H1 (cell line): ENCODE data around the gene METRNL. TPM values are rescaled to one million over a fixed set of nuclear protein-coding genes. Genes with fewer than 3 reads are reported as not detected.
A peak's percentile ranks its signal among the peaks of the same experiment; 100 is the strongest.

ENCODE experiments used
- CTCF ChIA-PET: fragments of 300-600 bp; sonication (Branson Sonifier 250); formaldehyde crosslinking; loops from one replicate; lab custom pipeline; 2021; ENCODE audit not compliant: partially characterized antibody; lab: Charles Lee
- POLR2A ChIA-PET: fragments of 300-600 bp; sonication (Branson Sonifier 250); formaldehyde crosslinking; loops from one replicate; lab custom pipeline; 2021; ENCODE audit warnings: inconsistent platforms; ENCODE audit not compliant: partially characterized antibody; lab: Charles Lee
- DNase-seq, 2 experiments: peaks; one replicate each; pipeline versions ENCODE4 v3.0.0 to v3.0.0-alpha.2; 2010 to 2022; ENCODE audit warnings: low spot score in 2 of 2, low read depth in 1 of 2, mixed read lengths in 1 of 2
- FAIRE-seq: peaks from 2 replicates; lab custom pipeline; 2011; peaks lifted over from hg19 to GRCh38; lab: Jason Lieb, UNC
- H2AFZ ChIP-seq: 2 replicates; pipeline ENCODE4 v1.8.1; 2012; ENCODE audit warnings: low read length, inconsistent platforms
- H2AK5ac ChIP-seq: 2 replicates; pipeline ENCODE4 v1.6.1; 2013; ENCODE audit warnings: low read depth, low read length
- H2BK120ac ChIP-seq: replicated peaks from 2 replicates; pipeline ENCODE3; 2013; ENCODE audit warnings: low read depth, low read length, inconsistent platforms
- H2BK12ac ChIP-seq: 2 replicates; pipeline ENCODE4 v1.6.1; 2013; ENCODE audit warnings: low read depth, low read length
- H2BK15ac ChIP-seq: 2 replicates; pipeline ENCODE4 v1.6.1; 2013; ENCODE audit warnings: low read length
- H2BK20ac ChIP-seq: 2 replicates; pipeline ENCODE4 v1.6.1; 2013; ENCODE audit warnings: low read length
- H2BK5ac ChIP-seq: 2 replicates; pipeline ENCODE4 v1.6.1; 2013; ENCODE audit warnings: low read depth, low read length
- H3K14ac ChIP-seq: 2 replicates; pipeline ENCODE4 v1.6.1; 2013; ENCODE audit warnings: inconsistent platforms; ENCODE audit not compliant: insufficient read length
- H3K18ac ChIP-seq: 2 replicates; pipeline ENCODE4 v1.6.1; 2013; ENCODE audit warnings: low read length; ENCODE audit errors: extremely low read depth
- H3K23ac ChIP-seq: 2 replicates; pipeline ENCODE4 v1.6.1; 2013; ENCODE audit warnings: inconsistent platforms; ENCODE audit not compliant: insufficient read length
- H3K23me2 ChIP-seq: 2 replicates; pipeline ENCODE4 v1.6.1; 2013; ENCODE audit warnings: low read depth, low read length
- H3K27ac ChIP-seq: 2 replicates; pipeline ENCODE4 v1.6.1; 2011; ENCODE audit warnings: low read depth, low read length, inconsistent platforms
- H3K27me3 ChIP-seq, 4 experiments: replicated peaks in 1 of 4; 1 replicate in 1 of 4; 2 replicates in 3 of 4; pipeline versions ENCODE4 v1.6.1 to v1.8.1; 2011 to 2013; ENCODE audit warnings: low read length in 3 of 4, mild to moderate bottlenecking in 3 of 4, inconsistent platforms in 2 of 4, mixed read lengths in 2 of 4, moderate library complexity in 1 of 4; ENCODE audit not compliant: control insufficient read depth in 3 of 4, insufficient read depth in 3 of 4; ENCODE audit errors: extremely low read depth in 1 of 4
- H3K36me3 ChIP-seq, 4 experiments: 2 replicates each; pipeline versions ENCODE4 v1.6.1 to v1.8.1; 2011 to 2013; ENCODE audit warnings: mild to moderate bottlenecking in 4 of 4, low read length in 3 of 4, moderate library complexity in 2 of 4, control low read depth in 1 of 4, inconsistent platforms in 1 of 4; ENCODE audit not compliant: insufficient read depth in 4 of 4, control insufficient read depth in 2 of 4
- H3K4ac ChIP-seq: replicated peaks from 2 replicates; pipeline ENCODE3; 2013; ENCODE audit warnings: low read length, low read depth, mixed read lengths, inconsistent platforms; ENCODE audit not compliant: insufficient read length
- H3K4me1 ChIP-seq, 4 experiments: replicated peaks in 1 of 4; 1 replicate in 1 of 4; 2 replicates in 3 of 4; pipeline versions ENCODE4 v1.6.1 to v1.8.1; 2011 to 2013; ENCODE audit warnings: low read length in 3 of 4, inconsistent platforms in 2 of 4, mixed read lengths in 1 of 4; ENCODE audit not compliant: insufficient read depth in 4 of 4, control insufficient read depth in 3 of 4
- H3K4me2 ChIP-seq, 2 experiments: 2 replicates each; pipeline versions ENCODE4 v1.6.1 to v1.8.1; 2011 to 2013; ENCODE audit warnings: low read depth in 2 of 2, low read length in 2 of 2, control low read depth in 1 of 2, inconsistent platforms in 1 of 2, mild to moderate bottlenecking in 1 of 2; ENCODE audit not compliant: insufficient read depth in 1 of 2
- H3K4me3 ChIP-seq, 4 experiments: fragments of 200-600, 300-600 bp in 1 of 4; sonication (generic), shearing (Covaris generic), sonication (Bioruptor Twin) in 1 of 4; 2 replicates each; pipeline versions ENCODE4 v1.5.1 to v1.8.1; 2011 to 2016; ENCODE audit warnings: low read length in 4 of 4, low read depth in 3 of 4, control low read depth in 2 of 4, inconsistent platforms in 2 of 4, mild to moderate bottlenecking in 2 of 4, mixed read lengths in 1 of 4, moderate library complexity in 1 of 4; ENCODE audit not compliant: insufficient read depth in 2 of 4; ENCODE audit errors: extremely low read depth in 1 of 4
- H3K56ac ChIP-seq: replicated peaks from 2 replicates; pipeline ENCODE3; 2013; ENCODE audit warnings: low read depth, mild to moderate bottlenecking, mixed read lengths, low read length, inconsistent platforms; ENCODE audit not compliant: insufficient read length
- H3K79me1 ChIP-seq: 2 replicates; pipeline ENCODE4 v1.6.1; 2013; ENCODE audit warnings: low read depth, low read length, control low read depth
- H3K79me2 ChIP-seq, 2 experiments: 2 replicates each; pipeline versions ENCODE4 v1.6.1 to v1.8.1; 2012 to 2013; ENCODE audit warnings: low read length in 2 of 2, mild to moderate bottlenecking in 2 of 2, inconsistent platforms in 1 of 2; ENCODE audit not compliant: insufficient read depth in 2 of 2, control insufficient read depth in 1 of 2
- H3K9ac ChIP-seq, 4 experiments: replicated peaks in 1 of 4; 1 replicate in 1 of 4; 2 replicates in 3 of 4; pipeline versions ENCODE4 v1.6.1 to v1.8.1; 2011 to 2013; ENCODE audit warnings: low read depth in 3 of 4, low read length in 3 of 4, control low read depth in 2 of 4, mild to moderate bottlenecking in 2 of 4, moderate library complexity in 2 of 4, inconsistent platforms in 1 of 4; ENCODE audit errors: extremely low read depth in 1 of 4
- H3K9me3 ChIP-seq, 2 experiments: 2 replicates each; pipeline versions ENCODE4 v1.6.1 to v1.8.1; 2012 to 2013; ENCODE audit warnings: mild to moderate bottlenecking in 2 of 2, moderate library complexity in 2 of 2, control low read depth in 1 of 2, inconsistent platforms in 1 of 2, low read depth in 1 of 2, low read length in 1 of 2, mixed read lengths in 1 of 2; ENCODE audit not compliant: insufficient read depth in 2 of 2
- H4K20me1 ChIP-seq, 2 experiments: replicated peaks in 1 of 2; 2 replicates each; pipeline versions ENCODE3 to v1.8.1; 2011 to 2013; ENCODE audit warnings: inconsistent platforms in 2 of 2, low read length in 2 of 2, mild to moderate bottlenecking in 1 of 2; ENCODE audit not compliant: insufficient read depth in 2 of 2, control insufficient read depth in 1 of 2
- H4K5ac ChIP-seq: 2 replicates; pipeline ENCODE4 v1.6.1; 2013; ENCODE audit warnings: low read length, low read depth, mixed read lengths, inconsistent platforms; ENCODE audit not compliant: insufficient read length
- H4K8ac ChIP-seq: 2 replicates; pipeline ENCODE4 v1.8.0; 2013; ENCODE audit warnings: mild to moderate bottlenecking, moderate library complexity, low read length, inconsistent platforms; ENCODE audit not compliant: insufficient read depth; ENCODE audit errors: extremely low read depth
- H4K91ac ChIP-seq: replicated peaks from 2 replicates; pipeline ENCODE3; 2013; ENCODE audit warnings: low read length, mixed read lengths, inconsistent platforms; ENCODE audit not compliant: insufficient read length
- CHD2 ChIP-seq: IDR thresholded peaks from 2 replicates; pipeline ENCODE4 v1.6.1; 2012; ENCODE audit warnings: low read length, improper control_type of control experiment
- EGR1 ChIP-seq: IDR thresholded peaks from 2 replicates; pipeline ENCODE4 v1.6.1; 2011; ENCODE audit warnings: low read depth, low read length, borderline replicate concordance
- GTF2F1 ChIP-seq: IDR thresholded peaks from 2 replicates; pipeline ENCODE4 v1.6.1; 2012; ENCODE audit warnings: low read depth, low read length, improper control_type of control experiment, borderline replicate concordance
- HDAC6 ChIP-seq: IDR thresholded peaks from one replicate; pipeline ENCODE4 v1.7.1; 2012; ENCODE audit warnings: low read depth, mild to moderate bottlenecking, inconsistent platforms, low read length, moderate library complexity
- KDM5A ChIP-seq: fragments of 200-600 bp; IDR thresholded peaks from 2 replicates; pipeline ENCODE4 v1.7.1; 2012; ENCODE audit warnings: mild to moderate bottlenecking, low read length, inconsistent platforms, mixed read lengths
- PHF8 ChIP-seq: fragments of 200-600 bp; sonication (generic); conservative IDR thresholded peaks from 2 replicates; pipeline ENCODE4 v1.7.1; 2012; ENCODE audit warnings: low read depth, mild to moderate bottlenecking, inconsistent platforms, low read length, moderate library complexity
- POLR2A ChIP-seq, 2 experiments: IDR thresholded peaks; 1 replicate in 1 of 2; 2 replicates in 1 of 2; pipeline ENCODE4 v1.6.1; 2011; ENCODE audit warnings: low read depth in 2 of 2, low read length in 2 of 2, mild to moderate bottlenecking in 2 of 2; ENCODE audit errors: control extremely low read depth in 1 of 2
- RFX5 ChIP-seq: IDR thresholded peaks from 2 replicates; pipeline ENCODE4 v1.6.1; 2011; ENCODE audit warnings: low read depth, low read length, improper control_type of control experiment, borderline replicate concordance
- SIX5 ChIP-seq: IDR thresholded peaks from 2 replicates; pipeline ENCODE4 v1.6.1; 2011; ENCODE audit warnings: mild to moderate bottlenecking, low read depth, low read length
- TAF7 ChIP-seq: optimal IDR thresholded peaks from 2 replicates; pipeline ENCODE3; 2011; ENCODE audit warnings: low read depth, mild to moderate bottlenecking, inconsistent platforms, low read length, moderate library complexity, borderline replicate concordance
- ZNF274 ChIP-seq: IDR thresholded peaks from 2 replicates; pipeline ENCODE4 v1.7.0; 2012; ENCODE audit warnings: low read length, borderline replicate concordance; ENCODE audit errors: extremely low read depth
- WGBS, 2 experiments: shearing (Covaris generic) in 1 of 2; methylation state at CpG; one replicate each; pipeline versions ENCODE4 v1.1.6 to v1.1.7; 2013 to 2015; ENCODE audit warnings: low lambda C conversion rate in 2 of 2, mixed read lengths in 2 of 2, inconsistent platforms in 1 of 2, low coverage in 1 of 2, missing lambda C conversion rate in 1 of 2; ENCODE audit not compliant: insufficient replicate concordance in 2 of 2, insufficient coverage in 1 of 2, insufficient read length in 1 of 2; ENCODE audit errors: extremely low coverage in 1 of 2, missing lambda C conversion rate in 1 of 2; 5-methylcytosine and 5-hydroxymethylcytosine counted together
- polyA plus RNA-seq, 7 experiments: library from polyadenylated mRNA; depleted of rRNA in 3 of 7; stranded (reverse) in 5 of 7; unstranded in 2 of 7; fragments of >200 nt in 5 of 7; fragments of 200-250 nt in 2 of 7; gene quantifications; 1 replicate in 5 of 7; 2 replicates in 1 of 7; 4 replicates in 1 of 7; pipeline versions ENCODE4 v1.2.1 to v1.2.3, GENCODE V29; 2011 to 2013; ENCODE audit warnings: missing spikeins in 2 of 7, mixed read lengths in 2 of 7
- total RNA-seq: library from RNA; stranded (reverse); fragmentation: NEBNext Ultra II Directional; extraction: Animal tissue kit (Norgen Biotek cat#: 25700); gene quantifications from 2 replicates; pipeline ENCODE4 v1.2.1, GENCODE V29; 2021

Gene METRNL
- total and polyA plus RNA-seq, 2 of the 8 experiments (the other 6 are each of a cell fraction or from before 2014, with no cell fraction given) = 13.9 to 14.2 TPM

DNA sequence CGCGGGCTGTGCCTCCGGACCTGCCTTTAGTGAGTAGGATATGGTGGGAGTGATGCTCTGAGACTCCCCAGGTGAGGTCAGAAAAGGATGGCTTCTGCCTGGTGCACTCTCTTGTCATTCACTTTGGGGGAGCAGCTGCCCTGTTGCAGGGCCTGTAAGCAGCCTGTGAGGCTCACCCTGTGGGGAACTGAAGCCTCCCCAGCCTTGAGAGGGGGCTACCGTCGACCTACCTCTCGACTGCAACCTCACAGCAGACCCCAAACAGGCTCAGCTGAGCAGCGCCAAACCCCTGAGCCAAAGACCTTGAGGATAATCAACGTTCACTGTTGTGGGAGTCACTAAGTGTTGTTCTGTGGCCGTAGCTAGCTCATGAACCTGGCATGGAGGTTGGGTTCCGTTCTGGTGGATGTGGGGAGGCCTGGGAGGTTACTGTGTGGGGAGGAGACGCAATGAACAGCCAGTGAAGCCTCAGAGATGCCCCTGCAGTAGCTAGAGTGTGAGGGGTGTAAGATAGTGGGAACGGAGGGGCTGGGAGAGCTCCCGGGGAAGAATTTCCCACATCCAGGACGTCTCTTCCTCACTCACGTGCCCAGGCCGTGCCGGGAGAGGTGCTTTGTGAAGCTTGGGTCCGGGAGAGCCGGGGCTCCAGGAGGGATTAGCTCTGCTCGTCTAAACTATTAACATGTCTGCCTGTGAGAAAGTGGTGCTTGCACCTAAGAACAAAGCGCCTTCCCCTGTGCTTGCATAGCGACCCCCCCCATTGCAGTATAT, 38.8 kb downstream of the METRNL start:
- DNase-seq = no peak
- H4K8ac ChIP-seq = peak overlapping the region; percentile 29

More for the DNA sequence above, 38.8 kb downstream of the METRNL start:
- H3K56ac ChIP-seq = no peak overlapping the region
- H3K79me2 ChIP-seq = no peaks in the 10 kb centered on the region
- H4K5ac ChIP-seq = no peak overlapping the region
- CTCF ChIA-PET = interaction anchor here (1.1 to 3.7 kb wide), 3 partner anchors 9 to 15 kb away, joined by 3 to 18 read pairs (median 7); no protein-coding TSS in a partner anchor
- peaks cover 6 to 59% of the 10 kb centered on the region in 2 experiments; a peak in 3 of 4 replicates for H3K9me3 ChIP-seq
- FAIRE-seq = no peak
- H2BK12ac ChIP-seq = no peak overlapping the region
- H3K79me1 ChIP-seq = no peaks in the 10 kb centered on the region
- H3K4me1 ChIP-seq = peaks cover 0 to 2% (median 0%) of the 10 kb centered on the region in 4 experiments; a peak in 1 of 7 replicates
- H3K4me3 ChIP-seq = no peak overlapping the region
- 81% methylated on average over 22 of the region's 22 CpGs; no CpG with 5 or more reads in 1 of the 2 experiments for WGBS, 2 experiments
- no peaks in the 10 kb centered on the region for H4K20me1 ChIP-seq
- H3K9ac ChIP-seq = no peak overlapping the region
- no peak overlapping the region for H3K14ac ChIP-seq
- no peak overlapping the region for H2BK20ac ChIP-seq
- H3K18ac ChIP-seq = no peak overlapping the region
- no peak for TF ChIP-seq SIX5
- TF ChIP-seq GTF2F1 = no peak
- no peak for TF ChIP-seq HDAC6
- TF ChIP-seq PHF8 = no peak
- TF ChIP-seq KDM5A = no peak
- no peak for TF ChIP-seq CHD2
- no peak for TF ChIP-seq TAF7
- TF ChIP-seq RFX5 = no peak
- TF ChIP-seq ZNF274 = no peak
- no peak for TF ChIP-seq EGR1
- no peak for TF ChIP-seq POLR2A (IDR thresholded peaks at IDR 0.05; ENCODE audit: control extremely low read depth in 1 of 2, low read depth in 2 of 2, low read length in 2 of 2)
- TF ChIP-seq, all 59 proteins: peak for 0
- H3K4ac ChIP-seq = no peak overlapping the region
- POLR2A ChIA-PET = interaction anchor here (0.6 to 1.6 kb wide), 3 partner anchors 16 to 342 kb away, joined by 3 to 7 read pairs (median 5); partner anchors contain the start of gene METRNL
- H2BK15ac ChIP-seq = no peak overlapping the region
- no peak overlapping the region; a peak in 1 of 4 replicates for H3K4me2 ChIP-seq
- peaks cover 0 to 21% (median 10%) of the 10 kb centered on the region in 4 experiments; a peak in 5 of 7 replicates for H3K27me3 ChIP-seq
- peak overlapping the region; percentile 31 for H2AFZ ChIP-seq
- no peak overlapping the region for H3K27ac ChIP-seq
- no peaks in the 10 kb centered on the region for H3K36me3 ChIP-seq
- no peak overlapping the region for H2BK120ac ChIP-seq
- no peak overlapping the region for H4K91ac ChIP-seq
- no peak overlapping the region for H3K23ac ChIP-seq
- no peaks in the 10 kb centered on the region for H3K23me2 ChIP-seq
- peak overlapping the region; percentile 35; the same call in 1 of the 2 replicates for H2BK5ac ChIP-seq
- no peak overlapping the region for H2AK5ac ChIP-seq
